Measurements from ENCODE around the gene CAST. TPM values are rescaled to one million over a fixed set of nuclear protein-coding genes. Genes with fewer than 3 reads are reported as not detected.

CAST gene
- total and polyA plus RNA-seq, 5 donors: 222 to 594 (median 565) TPM

GRCh38 chr5:96780626-96781025 lies 118.5 kb downstream of the CAST start:
- peak overlapping the region; percentile 38 for H3K27ac ChIP-seq (ENCODE audit: low read length)
- ATAC-seq (peak in 1 of 2 donors; percentile 47), DNase-seq (no peak)
- intact Hi-C loops (cut with DNase I): no loop called here
- H3K4me1 ChIP-seq (ENCODE audit: control insufficient read depth, insufficient read depth, low read length): no peaks in the 10 kb centered on the region
- no peak overlapping the region for H3K4me3 ChIP-seq (ENCODE audit: low read length)
- no peaks in the 10 kb centered on the region for H3K9me3 ChIP-seq (ENCODE audit: control insufficient read depth, low read length)
- no peaks in the 10 kb centered on the region for H3K27me3 ChIP-seq (ENCODE audit: control insufficient read depth, insufficient read depth)

GRCh38 chr5:96781031-96781971 lies 119.1 kb downstream of the CAST start:
- 36% methylated on average over 4 of the region's 4 CpGs for WGBS
- no peaks in the 10 kb centered on the region for H3K9me3 ChIP-seq (ENCODE audit: control insufficient read depth, low read length)
- H3K4me1 ChIP-seq (ENCODE audit: control insufficient read depth, insufficient read depth, low read length): no peaks in the 10 kb centered on the region
- H3K27me3 ChIP-seq (ENCODE audit: control insufficient read depth, insufficient read depth): no peaks in the 10 kb centered on the region
- DNase-seq: no peak
- peak in 1 of 2 donors; percentile 41 for ATAC-seq
- H3K4me3 ChIP-seq (ENCODE audit: low read length): no peak overlapping the region
- no peak overlapping the region for H3K27ac ChIP-seq (ENCODE audit: low read length)
- intact Hi-C loops (cut with DNase I): no loop called here

- H3K4me1 ChIP-seq (ENCODE audit: control insufficient read depth, insufficient read depth, low read length): no peaks in the 10 kb centered on the region
- 58% methylated on average over 2 of the region's 2 CpGs for WGBS
- intact Hi-C loops (cut with DNase I): no loop called here
- H3K27ac ChIP-seq (ENCODE audit: low read length): no peak overlapping the region
- H3K27me3 ChIP-seq (ENCODE audit: control insufficient read depth, insufficient read depth): no peaks in the 10 kb centered on the region
- H3K9me3 ChIP-seq (ENCODE audit: control insufficient read depth, low read length): no peaks in the 10 kb centered on the region
- no peak overlapping the region for H3K4me3 ChIP-seq (ENCODE audit: low read length)
- DNase-seq (no peak), ATAC-seq (no peak)
Measured at GRCh38 chr5:96783326-96783725, 121.2 kb downstream of the CAST start.

GRCh38 chr5:96785326-96786109 lies 123.3 kb downstream of the CAST start:
- no peaks in the 10 kb centered on the region for H3K27me3 ChIP-seq (ENCODE audit: control insufficient read depth, insufficient read depth)
- 87% methylated on average over 14 of the region's 14 CpGs for WGBS
- H3K9me3 ChIP-seq (ENCODE audit: control insufficient read depth, low read length): no peaks in the 10 kb centered on the region
- no peak overlapping the region for H3K27ac ChIP-seq (ENCODE audit: low read length)
- H3K4me3 ChIP-seq (ENCODE audit: low read length): no peak overlapping the region
- no peak for DNase-seq
- ATAC-seq: no peak
- no peaks in the 10 kb centered on the region for H3K4me1 ChIP-seq (ENCODE audit: control insufficient read depth, insufficient read depth, low read length)
- intact Hi-C loops (cut with DNase I): no loop called here

- H3K27me3 ChIP-seq (ENCODE audit: control insufficient read depth, insufficient read depth): no peaks in the 10 kb centered on the region
- H3K4me3 ChIP-seq (ENCODE audit: low read length): no peak overlapping the region
- no peak for DNase-seq
- no peaks in the 10 kb centered on the region for H3K9me3 ChIP-seq (ENCODE audit: control insufficient read depth, low read length)
- H3K4me1 ChIP-seq (ENCODE audit: control insufficient read depth, insufficient read depth, low read length): peaks cover 6% of the 10 kb centered on the region
- intact Hi-C loops (cut with DNase I): no loop called here
- 77% methylated on average over 5 of the region's 5 CpGs for WGBS
- H3K27ac ChIP-seq (ENCODE audit: low read length): no peak overlapping the region
- peak; percentile 28 to 57 for ATAC-seq
Measured at GRCh38 chr5:96788112-96788749, 126.1 kb downstream of the CAST start.

- Histone ChIP-seq H3K4me1 (ENCODE audit: control insufficient read depth, insufficient read depth, low read length) (peaks cover 6% of the 10 kb centered on the region), H3K27me3 (ENCODE audit: control insufficient read depth, insufficient read depth) (no peaks in the 10 kb centered on the region), H3K27ac (ENCODE audit: low read length) (no peak overlapping the region), H3K9me3 (ENCODE audit: control insufficient read depth, low read length) (no peaks in the 10 kb centered on the region), H3K4me3 (ENCODE audit: low read length) (no peak overlapping the region)
- no peak for DNase-seq
- no peak for ATAC-seq
- intact Hi-C loops (cut with DNase I): no loop called here
Measured at GRCh38 chr5:96789794-96790330, 127.7 kb downstream of the CAST start.

GRCh38 chr5:96790961-96791504 lies 128.9 kb downstream of the CAST start:
- H3K4me1 ChIP-seq (ENCODE audit: control insufficient read depth, insufficient read depth, low read length): peaks cover 6% of the 10 kb centered on the region
- peak; percentile 24 to 63 for ATAC-seq
- no peaks in the 10 kb centered on the region for H3K27me3 ChIP-seq (ENCODE audit: control insufficient read depth, insufficient read depth)
- 58% methylated on average over 3 of the region's 3 CpGs for WGBS
- no peak overlapping the region for H3K27ac ChIP-seq (ENCODE audit: low read length)
- H3K9me3 ChIP-seq (ENCODE audit: control insufficient read depth, low read length): no peaks in the 10 kb centered on the region
- DNase-seq: no peak
- intact Hi-C loops (cut with DNase I): no loop called here
- H3K4me3 ChIP-seq (ENCODE audit: low read length): no peak overlapping the region

- Histone ChIP-seq H3K27ac (ENCODE audit: low read length) (no peak overlapping the region), H3K27me3 (ENCODE audit: control insufficient read depth, insufficient read depth) (no peaks in the 10 kb centered on the region), H3K4me1 (ENCODE audit: control insufficient read depth, insufficient read depth, low read length) (peaks cover 6% of the 10 kb centered on the region), H3K4me3 (ENCODE audit: low read length) (no peak overlapping the region), H3K9me3 (ENCODE audit: control insufficient read depth, low read length) (no peaks in the 10 kb centered on the region)
- ATAC-seq (no peak), DNase-seq (no peak)
- WGBS: 97% methylated on average over 3 of the region's 3 CpGs
- intact Hi-C loops (cut with DNase I): no loop called here
Measured at GRCh38 chr5:96794757-96795156, 132.6 kb downstream of the CAST start.

GRCh38 chr5:96795626-96796025 lies 133.4 kb downstream of the CAST start:
- WGBS: 96% methylated on average over 2 of the region's 2 CpGs
- Histone ChIP-seq H3K27ac (ENCODE audit: low read length) (no peak overlapping the region), H3K4me3 (ENCODE audit: low read length) (no peak overlapping the region), H3K9me3 (ENCODE audit: control insufficient read depth, low read length) (no peaks in the 10 kb centered on the region), H3K27me3 (ENCODE audit: control insufficient read depth, insufficient read depth) (no peaks in the 10 kb centered on the region), H3K4me1 (ENCODE audit: control insufficient read depth, insufficient read depth, low read length) (peaks cover 5% of the 10 kb centered on the region)
- DNase-seq (no peak), ATAC-seq (no peak)
- intact Hi-C loops (cut with DNase I): no loop called here

- no peak overlapping the region for H3K27ac ChIP-seq (ENCODE audit: low read length)
- H3K27me3 ChIP-seq (ENCODE audit: control insufficient read depth, insufficient read depth): no peaks in the 10 kb centered on the region
- H3K4me3 ChIP-seq (ENCODE audit: low read length): no peak overlapping the region
- 88% methylated on average over 2 of the region's 2 CpGs for WGBS
- intact Hi-C loops (cut with DNase I): no loop called here
- H3K9me3 ChIP-seq (ENCODE audit: control insufficient read depth, low read length): no peaks in the 10 kb centered on the region
- H3K4me1 ChIP-seq (ENCODE audit: control insufficient read depth, insufficient read depth, low read length): no peaks in the 10 kb centered on the region
- no peak for DNase-seq
- no peak for ATAC-seq
Measured at GRCh38 chr5:96796434-96796833, 134.3 kb downstream of the CAST start.

All from right cardiac atrium (tissue), 5 donors.